Tibial nerve (tissue), 3 donors: ENCODE results near the gene ZSWIM6.

Source experiments
- POLR2A ChIP-seq, 2 donors: fragments of 450-650 bp; IDR thresholded peaks; one replicate each; pipeline ENCODE4 v1.6.1; 2017; ENCODE audit warnings: antibody characterized with exemption in 2 of 2, mild to moderate bottlenecking in 2 of 2, moderate library complexity in 2 of 2
- TF ChIP-seq, protein P1 (sequence below), 5 experiments: fragments of 200-600 bp in 3 of 5; fragments of 450-650 bp in 2 of 5; sonication (generic) in 3 of 5; IDR thresholded peaks; one replicate each; pipeline ENCODE4 v1.5.1; 2016 to 2019; ENCODE audit warnings: antibody characterized with exemption in 5 of 5, mild to moderate bottlenecking in 3 of 5, moderate library complexity in 2 of 5

DNA sequence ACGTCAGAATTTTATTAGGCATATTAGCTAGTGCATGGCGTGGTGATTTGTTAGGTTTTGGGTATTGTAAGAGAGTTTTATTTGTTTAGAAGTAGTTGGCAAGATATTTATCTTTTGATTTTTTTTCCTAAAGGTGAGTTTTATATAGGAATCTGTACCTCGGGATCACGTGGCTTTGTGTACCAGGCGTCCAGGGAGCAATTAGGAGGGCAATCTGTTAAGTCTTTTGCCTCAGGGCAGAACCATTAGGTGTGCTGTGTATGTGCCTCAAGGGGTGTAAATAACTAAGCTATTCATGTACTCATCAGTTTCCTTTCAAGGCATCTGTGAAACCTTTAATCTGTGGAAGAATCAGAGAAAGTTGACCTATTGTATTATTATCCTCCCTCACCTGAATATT is 39.4 kb downstream of the ZSWIM6 start:
- TF ChIP-seq, protein P1, sequence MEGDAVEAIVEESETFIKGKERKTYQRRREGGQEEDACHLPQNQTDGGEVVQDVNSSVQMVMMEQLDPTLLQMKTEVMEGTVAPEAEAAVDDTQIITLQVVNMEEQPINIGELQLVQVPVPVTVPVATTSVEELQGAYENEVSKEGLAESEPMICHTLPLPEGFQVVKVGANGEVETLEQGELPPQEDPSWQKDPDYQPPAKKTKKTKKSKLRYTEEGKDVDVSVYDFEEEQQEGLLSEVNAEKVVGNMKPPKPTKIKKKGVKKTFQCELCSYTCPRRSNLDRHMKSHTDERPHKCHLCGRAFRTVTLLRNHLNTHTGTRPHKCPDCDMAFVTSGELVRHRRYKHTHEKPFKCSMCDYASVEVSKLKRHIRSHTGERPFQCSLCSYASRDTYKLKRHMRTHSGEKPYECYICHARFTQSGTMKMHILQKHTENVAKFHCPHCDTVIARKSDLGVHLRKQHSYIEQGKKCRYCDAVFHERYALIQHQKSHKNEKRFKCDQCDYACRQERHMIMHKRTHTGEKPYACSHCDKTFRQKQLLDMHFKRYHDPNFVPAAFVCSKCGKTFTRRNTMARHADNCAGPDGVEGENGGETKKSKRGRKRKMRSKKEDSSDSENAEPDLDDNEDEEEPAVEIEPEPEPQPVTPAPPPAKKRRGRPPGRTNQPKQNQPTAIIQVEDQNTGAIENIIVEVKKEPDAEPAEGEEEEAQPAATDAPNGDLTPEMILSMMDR (IDR thresholded peaks at IDR 0.05), result no peak
- TF ChIP-seq POLR2A (IDR thresholded peaks at IDR 0.05), result no peak
